ENCODE results near the gene CFTR.
"Not testable (repeated sequence)": the region's sequence is repeated elsewhere in the genome, so short reads cannot be mapped to it uniquely, and the experiment has no call there.

Gene CFTR

DNA sequence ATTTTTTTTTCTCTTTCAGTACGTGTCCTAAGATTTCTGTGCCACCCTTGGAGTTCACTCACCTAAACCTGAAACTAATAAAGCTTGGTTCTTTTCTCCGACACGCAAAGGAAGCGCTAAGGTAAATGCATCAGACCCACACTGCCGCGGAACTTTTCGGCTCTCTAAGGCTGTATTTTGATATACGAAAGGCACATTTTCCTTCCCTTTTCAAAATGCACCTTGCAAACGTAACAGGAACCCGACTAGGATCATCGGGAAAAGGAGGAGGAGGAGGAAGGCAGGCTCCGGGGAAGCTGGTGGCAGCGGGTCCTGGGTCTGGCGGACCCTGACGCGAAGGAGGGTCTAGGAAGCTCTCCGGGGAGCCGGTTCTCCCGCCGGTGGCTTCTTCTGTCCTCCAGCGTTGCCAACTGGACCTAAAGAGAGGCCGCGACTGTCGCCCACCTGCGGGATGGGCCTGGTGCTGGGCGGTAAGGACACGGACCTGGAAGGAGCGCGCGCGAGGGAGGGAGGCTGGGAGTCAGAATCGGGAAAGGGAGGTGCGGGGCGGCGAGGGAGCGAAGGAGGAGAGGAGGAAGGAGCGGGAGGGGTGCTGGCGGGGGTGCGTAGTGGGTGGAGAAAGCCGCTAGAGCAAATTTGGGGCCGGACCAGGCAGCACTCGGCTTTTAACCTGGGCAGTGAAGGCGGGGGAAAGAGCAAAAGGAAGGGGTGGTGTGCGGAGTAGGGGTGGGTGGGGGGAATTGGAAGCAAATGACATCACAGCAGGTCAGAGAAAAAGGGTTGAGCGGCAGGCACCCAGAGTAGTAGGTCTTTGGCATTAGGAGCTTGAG lies at the start of gene CFTR:
TSS of gene CFTR (plus strand) at position 801 of the 830 bp plus-strand sequence. CDS start 70 bp downstream, outside the sequence.
- no peak for DNase-seq (ENCODE audit: low read depth)

DNA sequence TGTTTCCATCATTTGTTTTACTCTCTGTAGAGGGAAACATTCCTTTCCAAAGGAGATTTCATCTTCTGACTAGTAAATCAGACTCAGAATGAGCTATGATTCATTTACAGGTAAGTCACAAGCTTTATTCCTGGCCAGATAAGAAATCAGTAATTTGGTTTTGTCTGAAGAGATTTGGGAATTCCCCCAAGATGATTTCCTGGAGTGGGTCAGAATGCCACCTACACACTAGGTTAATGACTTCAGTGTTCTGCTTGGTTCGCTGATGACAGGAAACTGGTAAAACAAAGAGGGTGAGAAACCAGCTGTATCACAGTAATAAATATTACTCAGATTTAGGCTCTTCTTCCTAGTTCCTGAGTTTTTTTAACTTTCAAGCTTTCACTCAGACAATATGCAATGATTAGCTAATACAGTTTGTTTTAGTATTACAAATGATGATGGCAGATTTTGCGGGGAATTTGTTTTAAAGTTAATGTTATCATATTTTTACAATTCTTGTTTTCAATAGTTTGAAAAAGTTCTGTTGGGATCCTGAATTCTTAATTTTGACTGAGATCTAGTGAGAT lies 44.3 kb upstream of the CFTR start:
- DNase-seq (ENCODE audit: low read depth) = no peak

DNA sequence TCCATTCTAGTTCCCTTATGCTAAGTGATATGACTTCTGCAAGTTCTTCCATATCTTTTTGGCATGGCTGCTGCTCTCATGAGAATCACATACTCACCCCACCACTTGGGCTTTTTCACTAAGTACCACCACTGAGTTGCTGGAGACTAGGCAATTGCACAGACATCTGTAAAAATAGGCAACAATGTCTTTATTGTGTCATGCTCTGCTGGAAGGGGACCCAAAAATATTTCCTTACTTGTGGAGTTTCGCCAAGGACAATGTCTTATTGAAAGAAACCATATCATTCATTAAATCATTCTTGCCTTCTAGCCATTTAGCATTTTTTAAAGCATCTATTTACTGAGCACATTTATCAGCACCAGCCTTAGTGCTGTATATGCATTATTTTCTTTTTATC lies 35.2 kb upstream of the CFTR start:
- DNase-seq (ENCODE audit: low read depth) = no peak

DNA sequence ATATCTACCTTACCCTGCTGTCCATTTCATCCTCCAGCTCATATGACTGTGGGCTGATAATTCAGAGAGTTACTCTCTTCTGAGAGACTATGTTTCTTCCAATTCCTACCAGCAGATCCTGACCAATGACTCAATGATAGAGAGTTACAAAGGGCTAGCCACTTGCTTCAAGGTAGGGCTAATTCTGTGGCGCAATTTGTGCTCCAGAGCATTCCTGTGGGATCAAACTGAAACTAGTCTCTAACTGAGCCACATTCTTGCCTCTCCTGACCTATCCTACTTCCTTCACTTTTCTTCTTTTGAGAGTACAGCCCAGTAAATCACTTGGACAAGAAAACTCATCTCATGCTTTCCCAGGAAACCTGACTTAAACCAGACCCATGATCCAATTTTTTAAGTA lies 34.6 kb upstream of the CFTR start:
- no peak for DNase-seq (ENCODE audit: low read depth)

DNA sequence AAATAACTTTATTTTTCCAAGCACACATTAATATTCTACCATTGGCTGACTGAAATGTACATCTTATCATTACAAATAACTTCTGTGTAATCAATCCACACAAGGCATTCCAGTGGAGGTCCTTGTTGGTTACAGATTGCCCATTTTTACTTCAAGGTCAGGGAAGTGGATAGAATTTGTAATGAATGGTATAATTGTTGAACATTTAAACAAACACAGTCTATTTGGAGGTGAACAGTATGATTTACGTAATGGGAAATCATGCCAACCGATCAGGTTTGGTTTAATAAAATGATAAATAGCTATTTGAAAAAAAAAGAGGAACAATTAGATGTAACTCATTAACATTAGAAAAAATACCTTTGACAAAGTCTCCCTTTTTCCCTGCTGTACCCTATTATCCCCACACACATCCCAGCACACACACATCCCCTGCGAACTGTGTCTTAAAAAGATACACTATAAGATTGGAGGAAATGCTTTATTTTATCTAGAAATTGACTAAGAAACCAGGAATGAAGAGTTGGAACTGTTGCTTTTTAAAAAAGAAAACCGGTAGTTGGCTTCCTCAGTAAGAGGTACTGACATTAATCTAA lies 33.5 kb upstream of the CFTR start:
- DNase-seq (ENCODE audit: low read depth) = no peak

DNA sequence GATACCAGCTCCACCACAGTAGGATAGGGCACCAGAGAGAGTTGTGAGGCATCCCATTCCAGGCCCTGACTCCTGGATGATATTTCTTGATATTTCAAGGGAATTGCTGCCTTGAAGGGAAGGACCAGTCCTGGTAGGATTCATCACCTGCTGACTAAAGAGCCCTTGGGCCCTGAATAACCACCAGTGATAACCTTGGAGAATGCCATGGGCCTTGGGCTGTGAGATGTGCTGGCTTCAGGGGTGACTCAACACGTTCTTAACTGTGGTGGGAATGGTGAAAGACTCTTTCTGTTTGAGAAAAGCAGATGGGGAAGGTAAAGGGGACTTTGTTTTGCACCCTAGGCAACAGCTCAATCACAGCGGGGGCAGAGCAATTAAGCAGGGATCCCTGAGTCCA lies 31.2 kb upstream of the CFTR start:
- DNase-seq (ENCODE audit: low read depth) = no peak

DNA sequence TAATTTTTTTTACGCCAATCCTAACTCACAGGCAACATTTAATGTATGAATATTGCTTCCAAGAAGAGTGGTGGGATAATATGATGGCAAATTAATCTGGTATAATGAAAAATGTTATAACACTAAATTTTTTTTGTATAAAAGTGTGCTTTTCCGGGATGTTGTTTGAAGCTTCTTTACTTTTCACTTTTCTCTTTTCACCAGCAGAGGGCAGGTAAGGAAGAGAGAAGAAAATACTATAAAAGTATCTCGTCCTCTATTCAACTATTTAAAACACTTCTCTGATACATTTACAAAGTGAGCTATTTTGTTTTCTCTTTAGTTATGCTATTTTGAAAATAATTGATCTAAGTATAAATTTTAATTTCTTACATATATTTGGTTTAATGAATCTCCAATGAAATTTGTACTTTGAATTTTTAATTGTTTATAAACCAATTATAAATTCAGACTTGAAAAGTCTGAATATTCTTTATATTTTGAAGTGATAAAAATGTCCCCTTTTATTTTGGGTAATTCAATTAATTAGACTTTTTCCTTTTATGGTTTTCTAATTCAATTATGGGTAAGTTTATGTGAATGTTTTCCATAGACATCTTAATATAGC lies 20.7 kb upstream of the CFTR start:
- no peak for DNase-seq (ENCODE audit: low read depth)

DNA sequence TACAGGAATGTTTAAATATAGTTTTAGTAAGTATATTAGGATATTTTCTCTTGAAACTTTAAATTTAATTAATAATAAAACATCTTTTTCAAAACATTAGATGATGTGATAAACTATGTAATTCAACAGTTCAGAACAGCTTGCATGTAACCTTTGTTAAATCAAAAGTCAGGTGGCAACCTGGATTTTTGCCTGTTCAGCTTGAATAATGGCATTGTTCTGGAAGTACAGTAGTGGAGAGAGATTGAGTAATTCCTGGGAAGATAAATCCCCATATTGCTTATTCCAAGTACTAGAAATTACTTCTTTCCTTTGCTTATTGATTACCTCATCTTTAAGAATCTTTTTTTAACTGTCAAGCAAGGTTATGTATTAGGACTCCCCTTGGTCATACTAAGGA lies 20.1 kb upstream of the CFTR start:
- DNase-seq (ENCODE audit: low read depth) = no peak

DNA sequence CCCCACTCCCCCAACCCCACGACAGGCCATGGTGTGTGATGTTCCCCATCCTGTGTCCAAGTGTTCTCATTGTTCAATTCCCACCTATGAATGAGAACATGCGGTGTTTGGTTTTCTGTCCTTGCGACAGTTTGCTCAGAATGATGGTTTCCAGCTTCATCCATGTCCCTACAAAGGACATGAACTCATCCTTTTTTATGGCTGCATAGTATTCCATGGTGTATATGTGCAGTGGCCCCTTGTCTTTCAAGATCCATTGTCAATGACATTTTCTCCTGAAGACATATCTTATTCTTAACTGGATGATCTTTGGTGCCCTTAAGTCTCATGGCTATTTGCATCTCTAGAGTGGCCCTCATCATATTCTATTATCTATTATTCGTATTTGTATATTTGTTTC lies 19.0 kb upstream of the CFTR start:
- not testable (repeated sequence) for DNase-seq (ENCODE audit: low read depth)

DNA sequence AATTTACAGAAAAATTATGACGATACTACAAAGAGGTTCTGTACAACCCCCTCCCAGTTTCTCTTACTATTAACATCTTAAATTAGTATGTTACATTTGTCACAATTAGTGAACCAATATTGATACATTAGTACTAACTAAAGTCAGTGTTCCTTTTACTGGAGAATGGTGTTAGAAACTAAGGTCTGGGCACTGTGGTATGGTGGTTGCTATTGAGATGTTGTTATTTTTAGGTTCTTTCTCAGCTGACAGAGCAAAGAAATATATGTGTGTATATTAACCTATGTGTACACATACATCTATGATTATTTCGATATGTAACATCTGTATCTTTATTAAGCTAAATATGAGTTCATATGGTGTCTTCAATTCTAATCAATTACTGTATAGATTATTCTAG lies 11.7 kb upstream of the CFTR start:
- DNase-seq (ENCODE audit: low read depth) = no peak

DNA sequence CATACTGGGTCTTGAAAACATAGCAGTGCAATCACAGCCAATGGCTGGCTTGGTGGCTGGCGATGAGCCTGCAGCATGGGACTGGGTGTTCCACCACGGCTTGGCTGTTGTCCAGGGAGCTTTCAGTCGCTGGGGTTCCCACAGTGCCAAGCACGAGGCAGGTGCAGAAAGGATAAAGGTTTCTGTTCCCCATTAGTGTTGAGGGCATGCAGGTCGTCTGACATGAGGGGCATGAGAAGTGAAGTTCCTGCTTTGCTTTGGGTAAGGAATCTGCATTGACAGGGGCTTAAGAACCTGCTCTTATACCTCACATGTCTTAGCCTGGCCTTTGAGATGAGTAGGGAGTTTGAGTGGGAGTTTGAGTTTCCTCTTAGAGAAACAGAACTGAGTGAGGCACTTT lies 9.0 kb upstream of the CFTR start:
- DNase-seq (ENCODE audit: low read depth) = no peak

DNA sequence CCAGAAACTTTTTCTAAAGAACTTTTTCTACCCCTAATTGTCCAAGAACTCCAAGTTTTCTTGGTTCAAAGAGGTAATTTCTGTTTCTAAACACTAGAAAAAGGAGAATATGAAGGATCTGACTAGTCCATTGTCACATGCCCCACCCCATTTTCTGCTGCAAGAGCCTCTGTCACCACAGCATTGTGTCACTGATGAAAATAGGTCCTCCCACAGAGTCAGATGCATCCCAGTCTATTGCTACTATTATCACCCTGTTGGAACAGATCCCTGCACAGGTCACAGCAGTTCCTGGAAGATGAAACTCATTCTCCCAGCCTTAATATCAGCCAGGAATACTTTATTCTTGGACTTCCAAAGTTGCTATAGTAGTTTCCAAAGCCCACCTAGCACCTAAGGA lies 7.5 kb upstream of the CFTR start:
- DNase-seq (ENCODE audit: low read depth) = no peak

DNA sequence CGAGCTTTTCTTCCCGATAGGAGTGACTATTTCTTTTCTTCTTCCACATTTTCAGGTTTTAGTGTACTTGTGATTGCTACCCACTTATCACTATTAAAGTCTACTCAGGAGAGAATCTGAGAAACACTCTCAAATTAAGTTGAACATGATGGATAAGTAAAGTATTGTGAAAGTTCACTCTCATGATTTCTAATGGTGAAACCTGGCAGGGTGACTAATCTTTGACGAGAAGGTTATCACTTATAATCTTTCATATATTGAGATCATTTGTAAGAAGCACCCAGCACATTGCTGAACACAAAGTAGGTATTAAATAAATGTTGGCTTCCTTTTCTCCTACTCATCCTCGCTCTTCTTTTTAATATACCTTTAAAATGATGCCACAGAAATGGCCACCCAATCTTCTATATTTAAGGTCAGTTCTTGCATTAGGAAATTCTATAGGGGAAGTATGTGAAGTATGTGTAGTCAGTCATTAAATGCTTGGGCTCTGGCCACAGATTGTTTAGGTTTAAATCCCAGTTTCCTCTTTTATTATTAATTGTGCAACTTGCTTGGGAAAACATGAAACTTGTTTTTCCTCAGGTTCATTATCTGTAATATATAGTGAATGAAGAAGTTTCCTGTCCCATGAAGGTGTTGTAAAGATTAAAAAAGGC lies 3.1 kb upstream of the CFTR start:
- no peak for DNase-seq (ENCODE audit: low read depth)

DNA sequence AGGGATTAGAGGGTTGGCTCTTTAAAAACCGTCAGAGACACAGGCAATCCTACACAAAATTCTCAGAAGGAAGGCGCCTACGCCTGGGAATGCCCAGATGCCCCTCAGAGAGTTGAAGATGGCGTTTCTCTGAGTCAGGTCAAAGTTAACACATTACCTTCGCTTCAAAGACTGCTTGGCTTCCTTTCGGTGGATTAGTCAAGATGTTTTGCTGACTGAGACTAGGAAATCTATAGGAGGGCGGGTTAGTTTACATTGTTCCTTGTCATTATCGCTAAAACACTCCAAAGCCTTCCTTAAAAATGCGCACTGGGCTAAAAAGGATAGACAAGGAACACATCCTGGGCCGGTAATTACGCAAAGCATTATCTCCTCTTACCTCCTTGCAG lies 995 bp upstream of the CFTR start:
- no peak for DNase-seq (ENCODE audit: low read depth)

DNA sequence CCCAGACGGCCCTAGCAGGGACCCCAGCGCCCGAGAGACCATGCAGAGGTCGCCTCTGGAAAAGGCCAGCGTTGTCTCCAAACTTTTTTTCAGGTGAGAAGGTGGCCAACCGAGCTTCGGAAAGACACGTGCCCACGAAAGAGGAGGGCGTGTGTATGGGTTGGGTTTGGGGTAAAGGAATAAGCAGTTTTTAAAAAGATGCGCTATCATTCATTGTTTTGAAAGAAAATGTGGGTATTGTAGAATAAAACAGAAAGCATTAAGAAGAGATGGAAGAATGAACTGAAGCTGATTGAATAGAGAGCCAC lies 184 bp downstream of the CFTR start:
- no peak for DNase-seq (ENCODE audit: low read depth)

DNA sequence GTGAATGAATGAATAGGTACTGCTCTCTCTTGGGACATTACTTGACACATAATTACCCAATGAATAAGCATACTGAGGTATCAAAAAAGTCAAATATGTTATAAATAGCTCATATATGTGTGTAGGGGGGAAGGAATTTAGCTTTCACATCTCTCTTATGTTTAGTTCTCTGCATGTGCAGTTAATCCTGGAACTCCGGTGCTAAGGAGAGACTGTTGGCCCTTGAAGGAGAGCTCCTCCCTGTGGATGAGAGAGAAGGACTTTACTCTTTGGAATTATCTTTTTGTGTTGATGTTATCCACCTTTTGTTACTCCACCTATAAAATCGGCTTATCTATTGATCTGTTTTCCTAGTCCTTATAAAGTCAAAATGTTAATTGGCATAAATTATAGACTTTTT lies 1.2 kb downstream of the CFTR start:
- no peak for DNase-seq (ENCODE audit: low read depth)

DNA sequence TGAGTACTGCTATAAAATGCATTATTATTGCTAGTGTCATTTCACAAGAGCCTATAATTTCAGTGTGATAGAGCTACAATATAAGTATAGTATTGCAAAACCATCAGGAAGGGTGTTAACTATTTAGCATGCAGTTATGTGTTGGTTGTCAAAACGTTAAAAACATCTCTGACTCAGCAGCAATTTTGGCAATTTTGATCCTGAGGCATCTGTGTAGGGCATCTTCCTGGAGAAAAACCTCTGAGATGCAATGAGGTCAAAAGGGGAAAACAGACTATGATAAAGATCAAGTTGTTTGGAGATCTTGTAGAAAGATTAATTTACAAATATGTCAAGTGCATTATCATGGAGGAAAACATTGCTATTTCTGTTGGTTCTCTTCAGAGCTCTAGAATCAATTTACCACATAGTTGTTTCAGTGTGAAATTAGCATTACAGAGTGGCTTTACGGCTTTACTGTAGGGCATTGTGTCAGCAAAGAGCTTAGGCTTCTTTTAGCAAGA lies 5.3 kb downstream of the CFTR start:
- no peak for DNase-seq (ENCODE audit: low read depth)

DNA sequence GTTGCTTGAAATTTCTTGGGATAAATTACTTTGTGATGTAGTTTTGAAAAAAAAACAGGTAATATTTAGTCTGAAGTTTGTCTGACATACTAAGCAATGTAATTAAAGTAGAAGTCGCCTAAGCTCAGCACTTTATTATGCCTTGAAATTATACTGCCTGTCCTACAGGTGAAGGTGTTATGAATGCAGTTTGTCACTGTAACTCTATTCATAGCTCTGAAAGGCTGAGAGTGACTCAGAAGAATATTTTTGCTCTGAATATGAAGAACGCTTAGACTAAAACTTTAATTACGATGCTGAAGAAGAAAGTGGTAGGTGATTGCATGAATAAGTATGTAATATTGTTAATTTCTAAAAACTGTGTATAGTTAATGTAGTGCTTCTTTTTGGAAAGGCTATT lies 9.2 kb downstream of the CFTR start:
- DNase-seq (ENCODE audit: low read depth) = no peak

DNA sequence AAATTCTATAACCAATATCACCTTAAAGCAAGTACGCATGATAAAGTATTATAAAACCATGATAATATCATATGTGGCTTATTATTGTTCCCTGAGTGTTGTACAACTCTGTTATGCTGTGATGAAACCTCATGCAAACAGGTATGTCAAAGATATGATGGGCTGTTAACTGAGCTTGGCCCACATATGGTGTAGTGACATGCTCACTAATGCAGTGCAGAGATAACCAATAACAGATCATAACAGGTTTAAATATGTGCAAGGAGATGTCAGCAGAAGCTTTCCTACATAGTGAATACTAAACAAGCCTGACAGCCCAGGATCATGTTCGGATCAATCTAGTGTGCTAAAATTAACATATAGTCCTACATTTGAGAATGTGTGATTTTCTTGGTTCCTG lies 9.6 kb downstream of the CFTR start:
- DNase-seq (ENCODE audit: low read depth) = no peak

DNA sequence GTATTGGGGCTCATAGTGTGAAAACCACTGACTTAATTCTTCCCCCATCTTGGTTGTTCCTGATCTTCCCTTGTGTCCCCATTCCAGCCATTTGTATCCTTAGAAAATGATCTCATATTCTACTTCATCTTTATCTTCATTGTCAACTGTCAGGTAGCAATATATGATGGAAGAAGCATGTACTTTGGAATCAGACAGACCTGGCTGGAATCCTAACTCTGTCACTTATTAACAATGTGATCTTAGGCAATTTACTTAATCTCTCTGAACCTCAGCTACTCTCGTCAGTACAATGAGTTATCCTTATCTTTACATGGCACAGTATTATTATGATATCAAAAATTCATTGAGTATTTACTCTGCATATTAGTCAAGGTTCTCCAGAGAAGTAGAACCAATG lies 10.1 kb downstream of the CFTR start:
- DNase-seq (ENCODE audit: low read depth) = no peak

DNA sequence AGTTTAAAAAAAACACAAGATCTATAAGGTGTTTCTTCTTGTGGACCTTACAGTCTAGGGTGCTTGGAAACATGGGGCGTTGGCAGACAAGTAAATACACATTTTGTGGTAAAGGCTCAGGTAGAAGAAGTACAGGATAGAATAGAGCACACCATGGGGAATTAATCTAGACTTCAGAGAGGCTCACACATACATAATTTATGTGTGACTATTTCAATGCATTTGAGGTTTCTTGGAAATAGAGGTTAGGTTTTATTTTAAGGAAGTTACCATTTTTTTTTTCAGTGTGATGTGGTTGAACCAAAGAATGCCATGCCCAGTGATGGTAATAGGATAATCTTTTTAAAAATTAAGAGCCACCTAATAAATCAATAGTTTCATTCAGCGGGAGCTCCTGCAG lies 12.8 kb downstream of the CFTR start:
- DNase-seq (ENCODE audit: low read depth) = no peak

DNA sequence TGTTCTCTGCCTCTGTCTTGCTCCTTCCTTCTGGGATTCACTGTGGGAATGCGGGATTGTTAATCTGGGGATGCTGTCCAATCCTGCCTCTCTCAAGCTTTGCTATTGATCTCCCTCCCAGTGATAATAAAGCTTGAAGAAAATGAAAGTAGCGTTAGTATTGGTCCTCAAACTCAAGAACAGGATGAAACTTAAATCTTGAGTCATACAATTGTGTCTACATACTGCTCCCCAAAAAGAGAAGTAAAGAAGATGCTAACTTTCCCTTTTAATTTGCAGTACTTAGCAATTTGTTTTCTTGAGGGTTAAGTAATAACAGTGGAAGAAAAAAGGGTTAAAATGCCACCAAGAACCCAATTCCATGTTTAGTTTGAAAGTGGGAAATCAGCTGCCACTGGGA lies 13.6 kb downstream of the CFTR start:
- DNase-seq (ENCODE audit: low read depth) = no peak

DNA sequence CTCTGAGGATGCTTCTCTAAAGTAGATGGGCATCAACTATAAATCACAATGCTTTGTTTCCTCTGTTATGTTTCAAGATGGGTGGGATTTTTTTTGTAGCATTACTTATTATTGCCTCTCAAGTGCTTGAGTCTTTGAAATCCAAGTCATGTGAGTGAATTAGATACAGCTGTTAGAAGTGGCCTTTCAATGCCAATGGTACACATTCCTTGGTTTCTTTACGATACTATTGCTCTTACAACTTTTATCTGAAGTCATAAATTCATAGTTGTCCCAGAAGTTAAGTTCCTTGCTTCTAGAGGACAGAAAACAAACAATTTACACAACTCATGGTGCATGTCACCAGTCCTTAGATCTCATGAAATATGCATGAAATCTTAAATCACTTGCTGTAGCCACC lies 15.5 kb downstream of the CFTR start:
- no peak for DNase-seq (ENCODE audit: low read depth)
